GM21576 (cell line): ENCODE measurements around the gene CDA.
A peak's percentile ranks its signal among the peaks of the same experiment; 100 is the strongest.

Experiments
- ATAC-seq: cut with Tn5 transposase; IDR thresholded peaks from one replicate; pipeline ENCODE4 v1.9.1; 2021; ENCODE audit warnings: mild to moderate bottlenecking, moderate library complexity; ENCODE audit not compliant: unreplicated experiment

The CDA gene

DNA sequence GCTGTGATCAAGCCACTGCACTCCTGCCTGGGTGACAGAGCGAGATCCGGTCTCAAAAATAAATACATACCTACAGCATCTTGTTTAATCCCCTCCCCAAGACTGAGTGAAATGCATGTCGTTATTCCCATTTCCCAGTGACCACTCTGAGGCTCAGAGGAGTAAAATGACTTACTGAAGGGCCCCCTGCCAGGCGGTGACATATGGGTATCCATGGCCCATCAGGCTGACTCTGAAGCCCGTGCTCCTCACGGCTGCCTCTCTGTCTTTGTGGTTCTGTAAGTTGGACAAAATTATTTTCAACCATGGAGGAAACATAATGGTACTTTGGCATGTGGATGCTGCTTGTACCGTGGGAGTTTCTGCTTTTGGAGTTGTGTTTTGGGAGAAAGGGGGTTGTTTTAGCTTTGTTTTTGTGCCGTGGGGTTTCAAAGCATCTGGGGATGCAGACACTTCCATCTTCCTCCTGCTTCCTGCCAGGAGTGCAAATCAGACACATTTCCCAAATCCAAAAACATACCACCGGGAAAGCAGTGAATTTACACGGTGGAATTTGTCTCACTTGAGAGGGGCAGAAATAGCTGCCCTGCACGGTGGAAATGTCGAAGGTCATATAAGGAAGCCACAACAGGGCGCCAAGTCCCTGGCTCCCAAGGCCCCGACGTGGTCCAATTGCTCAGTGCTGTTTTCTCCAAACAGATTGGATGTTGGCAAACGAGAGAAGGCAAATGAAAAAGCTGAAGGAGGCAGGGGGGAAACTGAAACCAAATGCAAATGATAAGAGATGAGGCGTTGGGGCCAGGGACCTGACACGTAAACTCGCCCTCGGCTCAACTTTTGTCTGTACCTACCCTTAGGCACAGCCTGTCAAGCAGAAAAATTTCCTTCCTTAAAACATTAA is 27.3 kb downstream of the CDA start:
- no peak for ATAC-seq

DNA sequence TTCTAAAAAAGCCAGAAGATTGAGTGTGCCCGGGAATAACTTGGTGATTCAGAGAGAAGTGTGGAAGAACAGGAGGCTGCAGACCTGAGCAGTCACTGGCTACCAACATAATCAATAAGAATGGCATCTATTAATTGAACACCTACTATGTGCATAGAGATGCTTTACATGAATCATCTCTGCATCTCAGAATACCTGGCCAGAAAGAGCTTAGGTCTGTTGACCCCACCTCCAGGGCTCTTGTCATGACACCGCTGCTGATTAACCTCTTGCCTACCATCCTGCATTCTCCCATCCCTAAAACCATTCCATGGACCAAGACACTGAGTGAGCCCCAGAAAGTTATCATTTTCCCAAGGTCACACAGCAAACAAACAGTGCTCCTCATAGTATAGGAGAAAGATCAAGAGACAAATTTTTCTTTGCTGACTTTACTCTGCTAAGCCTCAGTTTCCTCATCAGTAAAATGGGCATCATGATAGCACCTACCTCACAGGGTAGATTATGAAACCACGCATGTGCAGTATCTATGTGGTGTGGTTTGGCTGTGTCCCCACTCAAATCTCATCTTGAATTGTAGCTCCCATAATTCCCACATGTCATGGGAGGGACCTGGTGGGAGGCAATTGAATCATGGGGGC is 28.1 kb downstream of the CDA start:
- no peak for ATAC-seq

- no peak for ATAC-seq
Measured at GRCh38 chr1:20618550-20618949, 29.7 kb downstream of the CDA start.

GRCh38 chr1:20619999-20620398 is 31.1 kb downstream of the CDA start:
- no peak for ATAC-seq

- no peak for ATAC-seq
Measured at GRCh38 chr1:20621012-20621411, 32.1 kb downstream of the CDA start.

DNA sequence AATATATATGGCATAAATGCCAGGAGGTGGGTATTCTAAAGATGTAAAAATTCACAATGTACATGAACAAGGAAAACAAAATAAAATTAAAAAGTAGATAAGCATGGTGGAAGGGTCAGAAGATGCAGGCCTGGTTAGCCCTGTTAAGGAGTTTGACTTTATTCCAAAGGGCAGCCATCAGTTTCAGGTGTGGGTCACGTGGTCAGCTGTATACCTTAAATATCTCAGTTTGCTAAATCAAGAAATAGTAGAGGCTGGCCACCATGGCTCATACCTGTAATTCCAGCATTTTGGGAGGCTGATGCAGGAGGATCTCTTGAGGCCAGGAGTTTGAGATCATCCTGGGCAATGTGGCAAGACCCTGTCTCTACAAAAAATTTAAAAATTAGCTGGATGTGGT is 35.8 kb downstream of the CDA start:
- no peak for ATAC-seq

- ATAC-seq = no peak
Measured at GRCh38 chr1:20625176-20626097, 36.5 kb downstream of the CDA start.

DNA sequence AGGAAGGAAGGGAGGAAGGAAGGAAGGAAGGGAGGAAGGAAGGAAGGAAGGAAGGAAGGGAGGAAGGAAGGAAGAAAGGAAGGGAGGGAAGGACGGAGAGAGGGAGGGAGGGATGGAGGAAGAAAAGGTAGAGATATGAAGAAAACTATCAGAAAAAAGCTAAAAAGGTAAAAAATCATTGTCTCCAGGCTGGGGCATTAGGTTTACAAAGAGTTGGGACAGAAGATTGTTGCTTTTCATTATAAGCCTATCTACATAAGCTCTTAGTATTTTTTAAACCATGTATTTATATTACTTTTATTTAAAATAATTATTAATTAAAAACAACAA is 37.2 kb downstream of the CDA start:
- ATAC-seq = no peak

- no peak for ATAC-seq
Measured at GRCh38 chr1:20626524-20626923, 37.6 kb downstream of the CDA start.

DNA sequence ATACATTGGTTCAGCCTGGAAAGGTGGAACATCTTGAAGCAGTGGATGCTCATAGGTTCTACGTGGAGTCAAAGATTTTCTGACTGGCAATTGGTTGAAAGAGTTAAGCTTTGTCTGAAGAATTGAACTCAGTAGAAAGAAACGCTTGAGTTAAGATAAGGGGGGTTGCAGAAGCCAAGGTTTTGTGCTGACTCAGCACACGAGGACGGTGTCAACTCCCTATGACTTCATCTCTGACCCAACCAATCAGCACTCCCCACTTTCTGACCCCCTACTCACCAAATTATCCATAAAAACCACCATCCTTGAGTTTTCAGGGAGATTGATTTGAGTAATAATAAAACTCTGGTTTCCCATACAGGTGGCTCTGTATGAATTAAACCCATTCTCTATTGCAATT is 41.8 kb downstream of the CDA start:
- ATAC-seq = no peak

- ATAC-seq = no peak
Measured at GRCh38 chr1:20632386-20632785, 43.5 kb downstream of the CDA start.

DNA sequence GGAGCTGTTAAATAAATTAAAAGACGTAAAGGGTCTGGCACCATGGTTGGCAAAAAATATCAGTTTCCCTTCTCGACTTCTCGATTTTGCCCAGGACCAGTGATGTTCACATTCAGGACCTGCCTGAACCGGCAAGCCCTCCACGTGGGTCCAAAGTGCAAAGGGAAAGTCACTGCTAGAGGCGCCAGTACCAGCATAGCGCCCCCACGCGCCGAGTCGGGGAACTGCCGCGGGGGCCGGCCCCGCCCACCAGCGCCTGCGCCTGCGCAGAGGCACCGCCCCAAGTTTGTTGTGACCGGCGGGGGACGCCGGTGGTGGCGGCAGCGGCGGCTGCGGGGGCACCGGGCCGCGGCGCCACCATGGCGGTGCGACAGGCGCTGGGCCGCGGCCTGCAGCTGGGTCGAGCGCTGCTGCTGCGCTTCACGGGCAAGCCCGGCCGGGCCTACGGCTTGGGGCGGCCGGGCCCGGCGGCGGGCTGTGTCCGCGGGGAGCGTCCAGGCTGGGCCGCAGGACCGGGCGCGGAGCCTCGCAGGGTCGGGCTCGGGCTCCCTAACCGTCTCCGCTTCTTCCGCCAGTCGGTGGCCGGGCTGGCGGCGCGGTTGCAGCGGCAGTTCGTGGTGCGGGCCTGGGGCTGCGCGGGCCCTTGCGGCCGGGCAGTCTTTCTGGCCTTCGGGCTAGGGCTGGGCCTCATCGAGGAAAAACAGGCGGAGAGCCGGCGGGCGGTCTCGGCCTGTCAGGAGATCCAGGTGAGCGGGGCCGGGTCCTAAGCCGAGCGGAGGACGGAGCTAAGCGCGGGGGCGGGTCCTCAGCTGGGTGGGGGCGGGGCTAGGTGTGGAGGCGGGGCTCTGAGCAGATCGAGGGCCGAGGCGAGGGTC is 44.5 kb downstream of the CDA start, which contains the start of gene PINK1:
TSS of gene PINK1 (plus strand) at position 269 of the 875 bp plus-strand sequence. CDS start at position 360, 91 bp downstream.
- peak; percentile 58 for ATAC-seq

- no peak for ATAC-seq
Measured at GRCh38 chr1:20634065-20634593, 45.2 kb downstream of the CDA start.

DNA sequence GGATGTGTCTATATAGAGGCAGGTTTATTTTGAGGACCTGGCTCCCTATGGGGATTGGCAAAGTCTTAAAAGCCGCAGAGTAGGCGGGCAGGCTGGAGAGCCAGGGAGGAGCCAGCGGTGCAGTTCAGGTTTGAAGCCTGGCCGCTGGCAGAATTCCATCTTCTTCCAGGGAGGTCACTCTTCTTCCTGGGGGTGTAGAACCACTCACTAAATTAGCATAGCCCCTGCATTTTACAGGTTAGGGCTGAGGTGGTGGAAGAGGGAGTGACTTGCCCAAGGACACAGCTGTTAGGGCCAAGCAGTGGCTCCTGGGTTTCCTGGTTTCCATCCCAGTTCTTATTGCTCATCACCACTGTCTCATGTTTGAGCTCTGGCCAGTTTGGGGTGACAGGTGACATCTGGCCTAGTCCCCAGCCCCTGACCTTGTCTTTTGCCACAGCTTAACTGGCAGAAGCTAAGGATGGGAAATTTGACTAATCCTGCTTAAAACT is 45.7 kb downstream of the CDA start:
- no peak for ATAC-seq

GRCh38 chr1:20636785-20637347 is 48.0 kb downstream of the CDA start:
- no peak for ATAC-seq

DNA sequence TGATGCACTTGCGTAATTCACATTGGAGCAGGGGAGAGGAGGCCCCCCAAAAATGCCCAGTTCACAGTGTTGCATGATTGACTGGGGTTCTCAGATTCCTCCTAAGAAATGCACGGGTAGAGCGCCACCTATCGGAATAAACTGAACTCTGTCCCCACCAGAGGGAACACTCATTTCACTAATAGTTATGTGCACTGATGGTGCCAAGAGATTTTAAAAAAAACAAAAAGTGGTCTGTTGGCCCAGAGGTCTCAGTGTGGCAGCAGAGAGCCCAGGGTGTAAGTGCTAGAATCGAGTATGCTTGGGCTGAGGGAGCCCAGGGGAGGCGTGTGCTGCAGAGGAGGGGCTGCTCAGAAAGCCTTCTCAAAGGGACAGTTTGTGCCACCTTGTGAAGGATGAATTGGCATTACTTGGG is 51.3 kb downstream of the CDA start:
- ATAC-seq = no peak

DNA sequence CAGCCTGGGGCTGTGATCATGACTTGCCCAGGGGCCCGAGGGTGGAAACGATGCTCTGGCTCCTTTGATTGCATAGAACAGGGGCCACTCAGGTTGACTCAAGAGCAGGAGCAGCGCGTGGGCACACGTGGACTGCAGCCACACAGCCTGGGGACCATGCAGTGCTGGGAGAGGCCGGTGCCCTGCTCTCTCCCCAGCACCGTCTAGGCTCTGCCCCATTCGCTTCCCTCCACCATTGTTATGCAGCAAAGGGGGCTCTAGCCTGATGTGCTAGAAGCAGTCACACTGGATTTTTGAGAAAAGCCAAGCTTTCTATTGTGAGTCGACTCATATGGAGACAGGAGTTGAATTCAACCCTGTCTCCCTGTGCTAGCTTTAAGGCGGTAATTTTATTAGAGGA is 53.1 kb downstream of the CDA start:
- ATAC-seq = no peak

- ATAC-seq = no peak
Measured at GRCh38 chr1:20643080-20643479, 54.2 kb downstream of the CDA start.

DNA sequence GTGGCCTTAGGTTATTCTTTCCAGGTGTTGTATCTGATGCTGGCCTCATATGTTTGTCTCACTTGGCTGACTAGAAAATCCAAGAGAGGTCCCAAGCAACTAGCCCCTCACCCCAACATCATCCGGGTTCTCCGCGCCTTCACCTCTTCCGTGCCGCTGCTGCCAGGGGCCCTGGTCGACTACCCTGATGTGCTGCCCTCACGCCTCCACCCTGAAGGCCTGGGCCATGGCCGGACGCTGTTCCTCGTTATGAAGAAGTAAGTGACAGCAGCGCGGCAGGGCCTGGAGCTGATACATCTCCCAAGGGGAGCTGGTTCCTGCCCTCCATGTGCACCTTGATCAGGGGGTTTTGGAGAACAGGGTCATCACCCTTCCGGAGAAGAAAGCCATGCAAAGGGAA is 55.5 kb downstream of the CDA start:
- ATAC-seq = no peak

GRCh38 chr1:20645414-20645813 is 56.5 kb downstream of the CDA start:
- no peak for ATAC-seq
